ENCODE data around the gene AHSA1.

DNA sequence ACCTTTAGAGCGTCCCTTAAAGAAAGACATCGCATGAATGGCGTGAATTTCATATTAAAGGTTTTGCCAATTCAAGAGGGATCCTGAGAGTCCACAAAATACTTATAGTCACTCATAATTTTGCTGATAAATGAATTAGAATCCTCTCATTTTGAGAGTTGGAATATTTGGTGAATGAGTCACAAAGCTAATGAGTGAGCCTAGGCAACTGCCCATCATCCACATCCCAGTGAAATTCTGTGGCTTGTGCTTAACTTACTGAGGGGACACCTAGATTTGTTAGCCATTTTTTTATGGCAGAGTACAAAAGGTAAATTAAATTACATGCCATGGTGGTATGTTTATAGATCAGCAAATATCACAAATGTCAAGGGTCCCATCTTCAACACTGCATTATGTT, 21.9 kb upstream of the AHSA1 start:
- no peak for TF ChIP-seq POLR2A (IDR thresholded peaks at IDR 0.05)
- TF ChIP-seq, protein P1, sequence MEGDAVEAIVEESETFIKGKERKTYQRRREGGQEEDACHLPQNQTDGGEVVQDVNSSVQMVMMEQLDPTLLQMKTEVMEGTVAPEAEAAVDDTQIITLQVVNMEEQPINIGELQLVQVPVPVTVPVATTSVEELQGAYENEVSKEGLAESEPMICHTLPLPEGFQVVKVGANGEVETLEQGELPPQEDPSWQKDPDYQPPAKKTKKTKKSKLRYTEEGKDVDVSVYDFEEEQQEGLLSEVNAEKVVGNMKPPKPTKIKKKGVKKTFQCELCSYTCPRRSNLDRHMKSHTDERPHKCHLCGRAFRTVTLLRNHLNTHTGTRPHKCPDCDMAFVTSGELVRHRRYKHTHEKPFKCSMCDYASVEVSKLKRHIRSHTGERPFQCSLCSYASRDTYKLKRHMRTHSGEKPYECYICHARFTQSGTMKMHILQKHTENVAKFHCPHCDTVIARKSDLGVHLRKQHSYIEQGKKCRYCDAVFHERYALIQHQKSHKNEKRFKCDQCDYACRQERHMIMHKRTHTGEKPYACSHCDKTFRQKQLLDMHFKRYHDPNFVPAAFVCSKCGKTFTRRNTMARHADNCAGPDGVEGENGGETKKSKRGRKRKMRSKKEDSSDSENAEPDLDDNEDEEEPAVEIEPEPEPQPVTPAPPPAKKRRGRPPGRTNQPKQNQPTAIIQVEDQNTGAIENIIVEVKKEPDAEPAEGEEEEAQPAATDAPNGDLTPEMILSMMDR (IDR thresholded peaks at IDR 0.05), result no peak
